A549 (cell line): ENCODE results near the gene DDR2.

Experiments used
- CTCF ChIP-seq: fragments of >200 bp; sonication (Bioruptor Twin); formaldehyde crosslinking; IDR thresholded peaks from 3 replicates; pipeline ENCODE4 v1.5.1; 2016
- EP300 ChIP-seq, 2 experiments: fragments of >200 bp; sonication (Bioruptor Twin); formaldehyde crosslinking; IDR thresholded peaks; 2 replicates in 1 of 2; 3 replicates in 1 of 2; pipeline ENCODE4 v1.6.1; 2016 to 2017
- POLR2A ChIP-seq: IDR thresholded peaks from 2 replicates; pipeline ENCODE4 v1.6.1; 2012; ENCODE audit warnings: mild to moderate bottlenecking, low read length
- TF ChIP-seq, protein P1 (sequence below): IDR thresholded peaks from 2 replicates; pipeline ENCODE4 v1.6.1; 2012

GRCh38 chr1:162641114-162641513 is 8.8 kb downstream of the DDR2 start:
- TF ChIP-seq EP300 (IDR thresholded peaks at IDR 0.05) = no peak
- no peak for TF ChIP-seq CTCF
- TF ChIP-seq POLR2A = no peak
- TF ChIP-seq, protein P1, sequence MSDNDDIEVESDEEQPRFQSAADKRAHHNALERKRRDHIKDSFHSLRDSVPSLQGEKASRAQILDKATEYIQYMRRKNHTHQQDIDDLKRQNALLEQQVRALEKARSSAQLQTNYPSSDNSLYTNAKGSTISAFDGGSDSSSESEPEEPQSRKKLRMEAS = no peak
